Hippocampal formation (tissue), 2 donors: ENCODE data around the gene ITLN1.
"Not testable (repeated sequence)": the region's sequence is repeated elsewhere in the genome, so short reads cannot be mapped to it uniquely, and the experiment has no call there.

ENCODE experiments used
- DNase-seq, 2 donors: peaks; one replicate each; lab custom pipeline; 2025; lab: John Stamatoyannopoulos, UW

ITLN1 gene

DNA sequence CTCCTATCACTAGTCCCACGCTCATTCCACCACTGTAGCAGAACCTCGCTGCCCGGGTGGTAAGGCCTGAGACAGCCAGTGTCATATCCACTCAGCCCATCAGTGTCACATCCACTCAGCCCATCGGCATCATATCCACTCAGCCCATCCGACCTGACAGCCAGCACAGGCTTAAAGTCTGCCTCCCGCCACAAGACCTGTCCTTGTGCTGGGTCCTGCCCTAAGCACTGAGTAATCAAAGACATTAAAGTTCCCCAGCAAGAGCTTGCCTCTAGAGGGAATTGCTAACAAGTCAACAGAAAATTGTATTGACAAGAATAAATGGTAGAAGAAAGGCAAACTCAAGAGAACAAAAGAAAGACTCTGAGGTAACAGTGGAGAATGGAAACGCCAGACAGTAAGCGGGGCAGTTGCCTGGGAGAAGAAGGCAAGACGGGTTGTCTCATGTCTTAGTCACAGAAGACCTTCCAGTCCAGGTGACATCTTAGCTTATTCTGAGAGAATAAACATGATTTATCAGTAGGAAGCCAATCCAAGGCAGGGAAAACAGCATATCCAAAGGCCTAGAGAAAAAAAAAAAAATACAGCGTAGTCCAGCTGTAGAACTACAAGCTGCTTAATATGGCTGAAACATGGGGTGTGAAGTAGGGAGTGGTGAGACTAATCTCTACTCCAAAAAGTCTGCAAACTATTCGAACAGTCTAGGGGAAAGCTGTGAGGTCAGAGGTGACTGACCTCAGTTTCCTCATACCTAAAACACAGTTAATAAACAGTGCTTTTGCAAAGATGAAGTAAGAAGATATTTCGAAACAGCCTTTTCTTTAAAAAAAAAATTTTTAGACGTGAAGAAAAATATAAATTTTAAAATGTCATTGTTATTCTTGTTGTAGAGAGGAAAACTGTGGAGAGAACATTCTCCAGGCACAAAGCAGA, 1.1 kb downstream of the ITLN1 start:
- DNase-seq = no peak

DNA sequence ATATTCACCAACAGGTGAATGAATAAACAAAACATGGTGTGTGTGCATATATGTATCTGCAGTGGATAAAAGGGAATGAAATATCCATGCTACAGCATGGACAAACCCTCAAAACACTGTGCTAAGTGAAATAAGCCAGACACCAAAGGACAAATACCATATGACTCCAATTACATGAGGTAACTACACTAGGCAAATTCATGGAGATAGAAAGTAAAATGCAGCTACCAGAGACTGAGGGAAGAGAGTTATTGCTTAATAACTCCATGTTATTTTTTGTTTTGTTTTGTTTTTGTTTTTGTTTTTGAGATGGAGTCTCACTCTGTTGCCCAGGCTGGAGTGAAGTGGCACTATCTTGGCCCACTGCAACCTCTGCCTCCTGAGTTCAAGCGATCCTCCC, 2.4 kb downstream of the ITLN1 start:
- DNase-seq = no peak

- DNase-seq = not testable (repeated sequence)
These were observed 3.7 kb downstream of the ITLN1 start for GRCh38 chr1:160881264-160881663.

DNA sequence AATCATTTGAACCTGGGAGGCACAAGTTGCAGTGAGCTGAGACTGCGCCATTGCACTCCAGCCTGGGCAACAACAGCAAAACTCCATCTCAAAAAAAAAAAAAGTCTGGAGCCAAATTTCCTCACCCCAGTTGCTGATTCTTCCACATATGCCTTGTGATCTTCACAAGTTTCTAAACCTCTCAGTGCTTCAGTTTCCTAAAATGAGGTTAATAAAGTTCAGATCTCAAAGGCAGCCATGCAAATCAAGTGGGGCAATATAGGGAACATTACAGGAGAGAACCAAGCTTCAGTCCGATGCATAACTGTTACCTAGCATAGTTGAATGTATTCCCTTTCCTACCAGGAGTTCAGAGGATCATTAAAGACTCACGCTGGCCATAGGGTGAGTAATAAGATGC, 4.8 kb downstream of the ITLN1 start:
- no peak for DNase-seq

DNA sequence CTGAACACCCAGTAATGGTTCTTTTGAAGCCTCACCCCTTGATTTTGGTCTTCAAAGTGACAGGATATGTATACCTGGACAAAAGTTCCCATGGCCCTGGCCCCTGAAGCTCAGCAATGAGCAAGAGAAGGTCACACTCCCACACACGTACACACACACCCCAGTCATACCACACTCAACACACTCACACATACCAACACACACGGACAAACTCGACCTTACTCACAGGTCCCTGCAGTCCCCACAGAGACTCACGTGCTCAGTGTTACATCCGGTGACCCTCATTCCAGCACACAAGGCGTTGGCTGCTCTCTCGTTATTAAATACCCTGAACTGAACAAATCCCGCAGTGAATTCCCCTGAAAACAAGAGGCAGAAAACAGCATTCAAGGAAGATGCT, 5.9 kb downstream of the ITLN1 start:
- DNase-seq = no peak

GRCh38 chr1:160877221-160877620, 7.8 kb downstream of the ITLN1 start:
- DNase-seq = no peak

- no peak for DNase-seq
These were observed 8.7 kb downstream of the ITLN1 start for GRCh38 chr1:160876311-160876710.

GRCh38 chr1:160875591-160875990, 9.4 kb downstream of the ITLN1 start:
- not testable (repeated sequence) for DNase-seq

DNA sequence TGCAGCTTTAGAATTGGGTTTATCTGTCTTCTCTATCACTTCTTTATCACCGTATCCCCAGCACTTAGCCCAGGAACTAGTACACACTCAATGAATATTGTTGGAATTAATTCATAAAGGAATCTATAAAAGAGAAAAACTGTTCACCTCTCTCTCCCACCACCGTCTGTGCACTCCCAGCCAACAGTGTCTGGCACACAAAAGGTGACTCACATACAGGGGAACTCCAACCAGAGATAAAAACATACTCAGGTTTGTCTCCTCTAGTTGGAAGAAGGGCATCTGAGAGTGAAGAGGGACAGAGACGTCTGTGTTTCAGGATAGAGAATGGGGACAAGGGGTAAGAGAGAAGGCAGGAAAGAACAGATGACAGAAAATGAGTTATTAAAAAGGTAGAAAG, 10.0 kb downstream of the ITLN1 start:
- DNase-seq = no peak

DNA sequence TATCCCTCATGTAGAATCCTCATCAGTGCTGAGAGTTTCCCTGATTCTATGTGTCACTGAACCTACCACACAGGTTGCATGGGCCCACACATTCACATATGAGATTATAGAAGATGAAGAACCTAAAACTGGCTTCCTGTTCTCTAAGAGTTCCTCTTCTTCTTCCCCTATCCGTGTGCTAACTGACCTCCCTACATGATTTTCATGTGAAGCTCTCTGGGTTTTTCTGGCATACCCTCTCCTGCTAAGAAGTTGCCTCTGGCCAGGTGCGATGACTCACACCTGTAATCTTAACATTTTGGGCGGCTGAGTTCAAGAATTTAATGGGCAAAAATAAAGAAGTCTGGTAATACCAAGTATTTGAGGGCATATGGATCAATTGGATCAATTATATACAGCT, 16.8 kb downstream of the ITLN1 start:
- no peak for DNase-seq

- not testable (repeated sequence) for DNase-seq
These were observed 17.3 kb downstream of the ITLN1 start for GRCh38 chr1:160867651-160868050.

DNA sequence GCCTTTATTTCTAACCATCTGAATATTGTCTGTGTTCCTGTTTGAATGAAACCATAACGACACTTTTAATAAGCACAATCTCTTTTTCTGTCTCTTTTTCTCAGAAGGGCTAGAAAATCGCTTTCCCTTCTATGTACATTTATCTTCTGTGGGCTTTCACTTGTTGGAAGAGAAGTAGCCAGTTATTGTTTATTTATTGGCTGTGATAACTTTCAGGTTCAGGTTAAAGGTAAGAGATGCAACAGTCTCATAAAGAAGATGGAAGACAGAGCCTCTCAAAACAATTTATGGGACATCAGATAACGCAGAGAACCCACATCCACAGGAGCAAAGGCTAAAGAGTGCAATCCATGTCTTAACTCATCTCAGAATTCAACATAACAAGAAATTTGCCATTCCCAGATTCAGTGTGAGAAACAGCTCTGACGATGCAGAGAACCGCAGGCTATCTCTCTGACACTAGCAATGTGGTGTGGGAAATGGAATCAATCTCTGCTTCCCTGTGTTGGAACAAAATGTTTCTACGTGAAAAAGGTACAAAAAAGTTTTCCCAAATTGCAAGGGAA, 18.2 kb downstream of the ITLN1 start:
- DNase-seq = no peak

DNA sequence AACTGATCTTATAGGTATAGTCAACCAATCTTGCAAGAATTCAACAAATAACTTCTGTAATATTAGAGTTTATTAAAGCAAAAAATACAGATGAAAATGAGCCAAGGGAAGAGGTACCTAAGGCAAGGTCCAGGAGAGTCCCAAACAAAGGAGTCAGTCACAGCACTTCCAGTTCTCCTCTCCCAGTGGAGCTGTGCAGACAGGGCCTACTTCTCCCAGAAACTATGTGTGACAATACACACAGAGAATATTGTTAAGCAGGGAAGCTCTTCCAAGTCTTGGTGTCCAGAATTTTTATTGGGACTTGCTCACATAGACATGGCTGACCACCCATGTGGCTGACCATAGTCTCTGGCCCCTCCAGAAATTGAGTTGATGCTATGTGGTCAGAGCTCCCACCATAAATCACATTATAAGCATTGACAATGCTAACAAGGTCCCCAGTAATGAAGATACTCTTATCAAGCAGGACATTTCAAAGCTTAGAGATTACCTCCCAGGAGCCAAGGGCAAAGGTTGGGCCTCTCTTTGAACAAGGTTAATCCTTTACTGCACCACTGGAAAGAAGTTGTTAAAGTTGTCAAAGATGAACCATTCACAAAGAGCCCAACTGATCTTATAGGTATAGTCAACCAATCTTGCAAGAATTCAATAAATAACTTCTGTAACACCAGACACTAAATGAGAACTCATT, 18.8 kb downstream of the ITLN1 start:
- DNase-seq = no peak

DNA sequence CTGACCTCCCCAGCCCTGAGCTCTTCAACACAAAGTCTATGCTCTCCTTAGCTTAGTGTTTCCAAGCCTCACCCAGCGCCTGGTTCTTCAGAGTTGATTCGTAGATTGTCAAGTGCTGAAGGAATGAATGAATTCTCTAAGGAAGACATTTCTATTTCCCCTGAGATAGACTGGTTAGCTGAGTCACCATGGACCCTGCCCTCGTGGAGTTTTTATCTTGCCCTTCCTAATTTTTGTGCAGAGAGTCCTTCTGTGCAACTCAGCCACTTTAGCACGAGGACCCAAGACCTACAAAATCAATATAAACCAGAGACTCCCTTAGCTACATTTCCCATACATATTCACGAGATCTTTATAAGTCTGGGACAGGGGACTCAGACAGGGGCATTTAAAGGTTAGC, 19.6 kb downstream of the ITLN1 start:
- no peak for DNase-seq

- no peak for DNase-seq
These were observed 20.8 kb downstream of the ITLN1 start for GRCh38 chr1:160864173-160864572.

DNA sequence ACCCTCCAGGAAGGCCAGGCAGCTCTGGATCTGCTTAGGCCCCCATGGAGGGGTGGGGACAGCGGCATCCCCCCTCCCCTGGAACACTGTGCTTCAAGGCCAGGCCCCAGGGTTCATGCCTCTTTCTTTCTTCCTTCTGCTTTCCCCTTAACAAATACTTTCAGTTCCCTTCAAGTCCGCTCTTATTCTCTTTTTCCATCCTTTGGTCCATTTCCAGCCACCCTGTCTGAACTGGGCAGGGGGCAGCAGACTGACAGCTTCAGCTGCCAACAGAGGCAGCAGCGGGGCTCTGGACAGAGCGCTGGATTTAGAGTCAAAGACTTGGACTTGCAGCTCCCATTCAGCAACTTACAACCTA, 21.2 kb downstream of the ITLN1 start:
- peak in 1 of 2 donors; percentile 16 for DNase-seq

- no peak for DNase-seq
These were observed 21.8 kb downstream of the ITLN1 start for GRCh38 chr1:160863061-160863773.

- no peak for DNase-seq
These were observed 22.5 kb downstream of the ITLN1 start, which contains the start of gene CD244 for GRCh38 chr1:160862203-160863060. CD244 (minus strand) TSS chr1:160862887; CDS start chr1:160862677, 210 bp downstream.

DNA sequence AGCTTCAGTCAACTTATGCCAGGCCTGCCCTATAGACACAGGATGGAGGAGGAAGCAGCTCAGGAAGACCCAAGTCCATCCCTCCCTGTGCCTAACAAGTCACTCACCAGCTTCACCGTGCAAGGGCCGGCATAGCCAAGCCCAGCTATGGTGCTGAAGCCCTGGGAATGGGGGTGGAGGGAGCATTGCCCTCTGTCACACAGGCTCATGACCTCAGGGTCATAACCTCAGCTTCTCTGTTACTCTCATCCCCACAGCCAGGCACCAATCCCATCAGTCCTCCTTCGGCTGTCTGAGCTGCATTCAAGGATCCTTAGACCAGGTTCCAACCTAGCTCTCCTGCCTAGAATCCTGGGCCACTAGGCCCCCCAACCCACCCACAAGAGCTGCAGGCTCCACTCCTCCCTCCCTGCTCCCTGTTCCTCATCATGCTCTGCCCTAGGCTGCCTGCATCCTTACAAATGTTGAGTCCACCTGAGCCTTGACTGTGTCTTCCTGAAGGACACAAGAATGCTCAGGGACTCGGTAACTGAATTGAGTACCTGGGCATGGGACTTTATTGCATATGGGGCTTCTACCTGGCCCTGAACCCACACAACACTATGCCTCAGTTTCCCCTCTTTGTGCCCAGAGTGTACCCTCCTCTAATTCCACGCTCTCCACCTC, 24.0 kb downstream of the ITLN1 start:
- no peak for DNase-seq

DNA sequence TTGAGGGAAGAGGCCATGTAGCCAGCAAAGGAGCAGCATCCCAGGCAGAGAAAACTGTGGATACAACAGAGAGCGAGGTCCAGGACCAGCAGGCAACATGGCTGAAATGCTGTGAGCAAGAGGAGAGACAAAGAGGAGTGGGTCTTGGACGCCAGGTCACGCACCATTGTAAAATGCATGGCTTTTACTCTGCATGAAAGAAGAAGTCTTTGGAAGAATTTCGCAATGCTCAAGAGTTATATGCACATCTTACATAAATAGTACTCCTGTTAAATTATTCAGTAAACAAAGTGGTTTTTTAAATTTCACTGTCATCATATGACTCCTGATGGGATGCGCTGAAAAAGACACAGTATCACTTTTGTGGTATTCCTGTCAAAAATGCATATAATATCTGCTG, 25.8 kb downstream of the ITLN1 start:
- no peak for DNase-seq

- DNase-seq = no peak
These were observed 26.5 kb downstream of the ITLN1 start for GRCh38 chr1:160858507-160858906.
